Stimulated activated CD4-positive, alpha-beta T cell treated with anti-CD3 and anti-CD28 coated beads, Interleukin-15, amount 100 ng/mL, for 1 hour (primary cell): ENCODE measurements around the gene ITPKA.

Source experiments
- DNase-seq, 2 donors: peaks; one replicate each; pipeline ENCODE4 v3.0.0-alpha.2; 2020; ENCODE audit warnings: low read depth in 1 of 2, low spot score in 1 of 2

ITPKA gene

DNA sequence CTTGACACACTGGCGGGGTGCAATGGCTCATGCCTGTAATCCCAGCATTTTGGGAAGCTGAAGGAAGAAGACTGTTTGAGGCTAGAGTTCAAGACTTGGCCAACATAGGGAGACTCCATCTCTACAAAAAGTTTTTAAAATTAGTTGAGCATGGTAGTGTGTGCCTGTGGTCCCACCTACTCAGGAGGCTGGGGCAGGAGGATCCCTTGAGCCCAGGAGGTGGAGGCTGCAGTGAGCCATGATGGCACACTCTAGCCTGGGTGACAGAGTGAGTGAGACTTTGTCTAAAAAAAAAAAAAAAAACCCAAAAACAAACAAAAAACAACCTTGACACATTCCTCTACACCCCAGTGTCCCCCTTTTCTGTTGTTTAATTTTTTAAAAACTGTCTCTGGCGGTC is 4.0 kb upstream of the ITPKA start:
- DNase-seq: no peak

DNA sequence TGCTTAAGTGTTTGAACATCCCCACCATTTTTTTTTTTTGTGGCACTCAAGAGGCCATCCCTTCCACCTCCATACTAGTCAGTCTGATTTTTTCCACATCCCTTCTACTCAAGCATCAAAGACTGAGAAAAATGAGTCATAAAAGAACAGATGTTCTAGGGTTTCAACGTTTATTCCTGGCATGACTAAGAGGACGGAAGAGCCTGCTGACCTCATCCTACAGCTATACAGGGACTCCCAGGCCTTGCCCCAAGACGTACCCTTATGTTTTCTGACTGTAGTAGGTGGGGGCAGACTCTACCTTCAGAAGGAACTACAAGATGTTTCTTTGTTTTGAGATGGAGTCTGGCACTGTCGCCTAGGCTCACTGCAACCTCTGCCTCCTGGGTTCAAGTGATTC is 3.3 kb upstream of the ITPKA start:
- DNase-seq: no peak

DNA sequence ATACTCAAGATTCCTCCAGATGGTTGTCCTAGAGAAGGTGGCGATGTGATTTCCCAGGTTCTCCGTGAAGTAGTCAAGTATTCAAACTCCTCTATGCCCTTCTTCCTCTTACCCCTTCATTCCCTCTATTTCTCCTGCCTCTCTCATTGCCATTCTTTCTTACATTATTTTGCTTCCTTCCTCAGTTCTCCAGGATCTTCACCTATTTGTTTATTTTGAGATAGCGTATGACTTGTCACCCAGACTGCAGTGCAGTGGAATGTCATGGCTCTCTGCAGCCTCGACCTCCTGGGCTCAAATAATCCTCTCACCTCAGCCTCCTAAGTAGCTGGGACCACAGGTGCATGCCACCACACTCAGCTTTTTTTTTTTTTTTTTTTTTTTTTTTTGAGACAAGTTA is 1.8 kb upstream of the ITPKA start:
- DNase-seq: no peak

DNA sequence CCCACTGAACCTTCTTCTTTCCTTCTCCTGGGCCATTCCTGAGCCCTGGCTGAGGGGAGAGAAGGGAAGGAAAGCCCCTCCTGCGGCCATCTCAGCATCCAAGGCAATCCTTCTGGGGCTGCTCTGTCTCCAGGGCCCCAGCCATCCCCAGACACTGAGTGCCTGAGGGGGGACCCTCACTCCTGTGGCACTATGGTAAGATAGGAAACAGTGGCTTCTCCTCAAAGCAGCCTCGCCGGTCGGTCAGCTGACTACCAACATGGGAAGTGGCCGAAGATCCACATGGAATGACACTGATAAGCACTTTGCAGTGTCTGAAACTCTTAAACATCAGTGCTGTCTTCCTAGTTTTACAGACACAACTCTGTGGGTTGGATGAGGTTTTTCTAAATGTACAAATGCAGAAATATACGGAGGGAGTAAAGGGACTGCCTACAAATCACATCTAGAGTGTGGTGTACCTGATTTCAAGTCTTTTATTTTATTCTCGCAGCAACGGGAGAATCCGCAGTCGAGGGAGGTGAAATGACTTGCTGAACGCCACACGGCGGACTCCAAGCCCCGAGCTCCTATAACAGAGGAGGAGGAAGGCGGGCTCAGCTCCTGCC is 973 bp upstream of the ITPKA start:
- no peak for DNase-seq

DNA sequence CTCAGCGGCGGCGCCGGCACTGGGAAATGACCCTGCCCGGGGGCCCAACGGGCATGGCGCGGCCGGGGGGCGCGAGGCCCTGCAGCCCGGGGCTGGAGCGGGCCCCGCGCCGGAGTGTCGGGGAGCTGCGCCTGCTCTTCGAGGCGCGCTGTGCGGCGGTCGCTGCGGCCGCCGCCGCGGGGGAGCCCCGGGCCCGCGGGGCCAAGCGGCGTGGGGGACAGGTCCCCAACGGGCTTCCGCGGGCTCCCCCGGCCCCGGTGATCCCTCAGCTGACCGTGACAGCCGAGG is 172 bp downstream of the ITPKA start:
- DNase-seq: no peak

DNA sequence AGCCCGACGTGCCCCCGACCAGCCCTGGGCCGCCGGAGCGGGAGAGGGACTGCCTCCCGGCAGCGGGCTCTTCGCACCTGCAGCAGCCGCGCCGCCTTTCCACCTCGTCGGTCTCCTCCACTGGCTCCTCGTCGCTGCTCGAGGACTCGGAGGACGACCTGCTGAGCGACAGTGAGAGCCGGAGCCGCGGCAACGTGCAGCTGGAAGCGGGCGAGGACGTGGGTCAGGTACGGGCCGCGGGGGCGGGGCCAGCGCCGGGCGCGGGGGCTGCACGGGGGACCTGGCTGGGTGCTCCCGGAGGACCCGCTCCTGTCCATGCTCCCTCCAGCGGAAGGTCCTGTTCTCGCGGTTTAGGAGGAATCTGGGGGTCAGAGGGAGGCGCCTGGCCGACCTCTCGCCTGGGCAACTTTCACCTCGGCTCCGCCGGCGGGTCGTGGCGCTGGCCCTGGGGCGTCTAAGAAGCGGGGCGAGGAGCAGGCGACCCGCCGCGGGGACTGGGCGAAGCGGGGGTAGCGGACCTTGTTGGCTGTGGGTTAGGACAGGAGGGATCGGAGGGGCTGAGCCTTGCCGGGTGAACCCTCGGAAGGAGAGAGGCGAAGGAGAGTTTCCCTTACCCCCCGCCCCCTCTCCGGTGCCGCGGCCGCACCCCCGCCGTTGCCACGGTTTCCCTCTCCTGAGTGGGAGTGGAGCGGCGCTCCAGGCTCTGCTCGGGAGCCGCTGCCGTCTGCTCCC is 682 bp downstream of the ITPKA start:
- DNase-seq: no peak

DNA sequence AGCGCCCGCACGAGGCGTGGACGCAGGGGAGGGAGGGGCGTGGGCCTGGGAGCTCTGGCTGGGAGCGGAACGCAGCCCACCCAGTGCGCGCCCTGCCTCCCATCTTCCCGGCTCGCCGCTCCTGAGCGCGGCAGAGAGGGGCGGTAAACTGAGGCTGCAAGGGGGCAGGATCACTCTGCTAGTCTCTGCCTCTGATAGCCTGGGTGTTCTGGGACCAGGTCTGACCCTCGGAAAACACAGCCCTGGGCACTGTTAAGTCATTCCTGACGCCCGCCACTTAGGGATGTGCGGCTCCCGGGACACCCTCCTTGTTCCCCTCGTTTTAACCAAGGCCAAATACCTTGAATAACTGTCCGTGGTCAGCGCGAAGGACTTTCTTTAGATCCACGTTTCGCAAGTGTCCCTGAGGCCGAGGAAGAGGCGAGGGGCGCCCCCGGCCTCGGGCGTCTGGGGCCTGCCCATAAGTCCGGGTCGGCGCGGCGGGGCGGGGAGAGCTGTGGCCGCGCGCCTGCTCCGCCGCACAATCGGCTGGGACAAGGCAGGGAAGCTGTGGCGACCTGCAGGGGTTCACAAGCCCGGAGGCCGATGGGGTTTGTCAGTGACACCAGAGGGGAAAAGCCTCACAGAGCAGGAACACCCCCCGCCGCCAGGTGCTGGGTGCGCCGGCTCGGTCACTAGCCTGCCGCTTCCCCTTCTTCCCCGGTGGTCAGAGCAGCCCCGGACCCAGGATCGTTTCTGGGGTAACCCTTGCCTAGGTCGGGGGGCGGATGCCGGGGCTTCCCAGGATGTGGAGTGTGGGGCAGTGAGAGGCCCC is 1.5 kb downstream of the ITPKA start:
- DNase-seq: no peak

DNA sequence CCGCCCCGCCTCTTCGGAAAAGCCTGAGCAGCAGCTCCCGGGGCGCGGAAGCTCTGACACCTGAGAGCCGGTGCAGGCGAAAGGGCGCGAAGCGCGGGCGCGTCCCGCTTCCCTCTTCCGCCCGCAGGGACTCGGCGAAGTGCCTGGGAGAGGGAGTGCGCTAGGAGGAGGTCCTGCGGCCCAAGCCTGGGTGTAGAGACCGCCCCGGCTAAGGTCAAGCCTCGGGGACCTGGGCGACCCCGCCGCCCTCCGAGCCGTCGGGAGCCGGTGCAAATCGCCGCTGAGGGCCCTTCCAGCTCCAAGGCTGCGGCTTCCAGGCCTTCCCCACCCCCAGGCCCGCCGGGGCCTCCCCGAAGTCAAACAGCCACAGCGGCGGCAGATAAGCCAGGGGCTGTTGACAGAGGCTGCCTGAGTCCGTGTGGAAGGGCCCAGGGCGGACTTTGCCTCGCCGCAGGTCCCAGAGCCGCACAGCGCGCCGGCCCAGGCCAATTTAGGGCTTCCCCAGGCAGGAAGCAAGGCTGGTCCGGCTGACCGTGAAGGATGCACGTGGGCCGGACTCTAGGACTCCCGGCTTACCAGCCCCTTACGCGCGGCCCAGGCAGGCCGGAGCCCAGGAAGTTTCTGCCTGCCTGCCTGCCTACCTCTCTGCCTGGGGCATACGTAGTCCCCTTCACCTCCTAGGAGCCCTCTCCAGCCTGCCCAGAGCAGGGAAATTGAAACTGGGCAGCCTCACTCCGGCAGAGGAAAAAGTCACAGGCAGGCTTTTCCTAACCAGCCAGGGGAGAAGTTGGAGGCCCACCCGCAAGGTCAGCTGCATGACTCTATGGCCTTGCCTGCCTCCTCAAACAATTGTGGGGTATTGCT is 2.3 kb downstream of the ITPKA start:
- no peak for DNase-seq

DNA sequence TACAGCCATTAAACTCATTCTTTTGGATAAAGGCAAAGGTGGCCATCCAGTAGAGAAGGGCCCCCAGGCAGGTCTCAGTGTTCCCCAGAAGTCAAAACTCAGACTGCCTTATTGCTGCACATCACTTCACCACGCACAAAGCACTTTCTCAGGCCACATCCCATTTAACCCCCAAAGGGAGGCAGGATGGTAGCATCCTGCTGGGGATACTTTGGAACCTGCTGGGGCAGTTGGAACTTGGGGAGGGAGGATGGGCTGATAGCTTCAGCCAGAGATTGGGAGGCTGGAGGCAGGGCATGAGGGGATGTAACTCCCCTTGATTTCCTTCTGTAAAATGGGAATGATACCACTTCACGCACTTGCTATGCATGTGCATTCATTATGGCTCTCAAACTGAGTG is 5.0 kb downstream of the ITPKA start:
- no peak for DNase-seq

DNA sequence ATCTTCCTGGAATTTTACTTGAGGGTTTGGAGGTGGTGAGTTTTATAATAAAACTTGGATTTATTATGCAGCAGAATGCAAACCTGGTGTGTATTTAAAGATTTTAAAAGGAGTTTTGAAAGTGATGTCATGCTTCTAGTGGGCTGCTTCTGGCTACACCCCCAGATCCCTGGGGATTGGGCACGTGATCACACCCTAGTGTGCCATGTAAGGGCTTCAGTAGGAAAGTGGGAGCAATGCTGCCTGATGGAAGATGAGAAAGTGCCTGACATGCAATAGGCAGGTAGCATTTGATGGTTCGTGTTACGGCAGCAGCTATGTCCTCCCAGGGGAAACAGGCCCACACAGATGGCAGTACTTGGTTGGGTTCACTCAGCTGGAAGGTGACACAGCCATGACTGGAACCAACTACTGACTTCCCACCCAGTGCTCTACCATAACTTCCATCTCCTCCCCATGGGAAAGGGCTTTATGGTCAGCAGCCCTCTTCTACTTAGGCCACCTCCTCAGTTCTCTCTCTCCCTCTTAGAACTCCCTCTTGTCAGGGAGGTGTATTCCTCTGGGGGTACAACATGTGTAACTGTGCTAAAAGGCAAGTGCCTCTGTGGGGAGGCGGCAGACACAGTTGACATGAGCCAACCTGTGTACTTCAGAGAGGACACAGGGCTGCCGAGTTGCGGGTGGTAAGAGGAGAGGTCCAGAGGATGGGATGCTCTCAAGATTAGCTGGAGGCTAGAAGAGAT is 5.6 kb downstream of the ITPKA start:
- DNase-seq: no peak

DNA sequence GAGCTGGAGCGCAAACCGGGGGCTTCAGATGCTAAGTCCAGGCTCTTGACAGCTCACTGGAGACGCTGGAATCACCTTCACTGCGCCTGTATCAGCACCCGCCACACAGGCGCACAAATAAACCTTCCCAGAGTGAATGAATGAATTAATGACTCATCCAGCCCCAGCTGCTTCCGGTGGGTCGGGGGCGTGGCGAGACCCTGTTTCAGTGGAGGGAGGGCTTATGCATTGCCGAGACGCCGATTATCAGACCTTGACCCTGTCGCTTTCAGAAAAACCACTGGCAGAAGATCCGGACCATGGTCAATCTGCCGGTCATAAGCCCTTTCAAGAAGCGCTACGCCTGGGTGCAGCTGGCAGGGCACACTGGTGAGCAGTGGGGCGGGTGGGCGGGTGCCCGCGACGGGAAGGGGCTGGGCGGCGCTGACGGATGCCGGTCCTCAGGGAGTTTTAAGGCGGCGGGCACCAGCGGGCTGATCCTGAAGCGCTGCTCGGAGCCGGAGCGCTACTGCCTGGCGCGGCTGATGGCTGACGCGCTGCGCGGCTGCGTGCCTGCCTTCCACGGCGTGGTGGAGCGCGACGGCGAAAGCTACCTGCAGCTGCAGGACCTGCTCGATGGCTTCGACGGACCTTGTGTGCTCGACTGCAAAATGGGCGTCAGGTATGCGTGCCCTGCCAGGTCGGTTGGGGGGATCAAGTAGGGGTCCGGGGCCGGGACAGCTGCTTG is 7.7 kb downstream of the ITPKA start:
- DNase-seq: no peak

DNA sequence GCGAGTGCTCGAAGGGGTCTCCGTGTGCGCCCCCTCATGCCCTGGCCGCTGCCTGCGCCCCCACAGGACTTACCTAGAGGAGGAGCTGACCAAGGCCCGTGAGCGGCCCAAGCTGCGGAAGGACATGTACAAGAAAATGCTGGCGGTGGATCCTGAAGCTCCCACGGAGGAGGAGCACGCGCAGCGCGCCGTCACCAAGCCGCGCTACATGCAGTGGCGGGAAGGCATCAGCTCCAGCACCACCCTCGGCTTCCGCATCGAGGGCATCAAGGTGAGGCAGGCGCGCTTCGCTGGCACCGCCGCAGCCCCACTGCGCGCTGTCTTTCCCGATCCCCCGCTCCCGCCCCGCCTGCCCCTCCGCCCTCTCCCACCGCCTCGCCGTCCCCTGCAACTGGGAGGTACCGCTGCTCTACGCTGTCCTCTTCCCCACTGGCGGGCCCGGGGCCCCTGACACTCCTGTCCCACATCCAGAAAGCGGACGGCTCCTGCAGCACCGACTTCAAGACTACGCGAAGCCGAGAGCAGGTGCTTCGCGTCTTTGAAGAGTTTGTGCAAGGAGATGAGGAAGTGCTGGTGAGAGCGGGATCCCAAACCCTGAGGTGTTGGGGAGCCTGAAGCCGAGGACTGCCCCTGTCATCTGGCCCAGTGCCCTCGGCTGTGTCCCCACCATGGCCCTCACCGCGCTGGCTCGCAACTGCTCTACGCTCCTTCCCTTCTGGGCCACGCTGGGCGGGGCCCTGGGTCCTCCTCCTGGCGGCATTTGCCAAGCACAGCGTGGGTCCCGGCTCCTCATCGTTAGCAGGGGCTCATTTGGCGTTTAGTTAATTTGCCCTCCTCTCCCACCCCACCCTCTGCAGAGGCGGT is 8.5 kb downstream of the ITPKA start:
- DNase-seq: no peak

DNA sequence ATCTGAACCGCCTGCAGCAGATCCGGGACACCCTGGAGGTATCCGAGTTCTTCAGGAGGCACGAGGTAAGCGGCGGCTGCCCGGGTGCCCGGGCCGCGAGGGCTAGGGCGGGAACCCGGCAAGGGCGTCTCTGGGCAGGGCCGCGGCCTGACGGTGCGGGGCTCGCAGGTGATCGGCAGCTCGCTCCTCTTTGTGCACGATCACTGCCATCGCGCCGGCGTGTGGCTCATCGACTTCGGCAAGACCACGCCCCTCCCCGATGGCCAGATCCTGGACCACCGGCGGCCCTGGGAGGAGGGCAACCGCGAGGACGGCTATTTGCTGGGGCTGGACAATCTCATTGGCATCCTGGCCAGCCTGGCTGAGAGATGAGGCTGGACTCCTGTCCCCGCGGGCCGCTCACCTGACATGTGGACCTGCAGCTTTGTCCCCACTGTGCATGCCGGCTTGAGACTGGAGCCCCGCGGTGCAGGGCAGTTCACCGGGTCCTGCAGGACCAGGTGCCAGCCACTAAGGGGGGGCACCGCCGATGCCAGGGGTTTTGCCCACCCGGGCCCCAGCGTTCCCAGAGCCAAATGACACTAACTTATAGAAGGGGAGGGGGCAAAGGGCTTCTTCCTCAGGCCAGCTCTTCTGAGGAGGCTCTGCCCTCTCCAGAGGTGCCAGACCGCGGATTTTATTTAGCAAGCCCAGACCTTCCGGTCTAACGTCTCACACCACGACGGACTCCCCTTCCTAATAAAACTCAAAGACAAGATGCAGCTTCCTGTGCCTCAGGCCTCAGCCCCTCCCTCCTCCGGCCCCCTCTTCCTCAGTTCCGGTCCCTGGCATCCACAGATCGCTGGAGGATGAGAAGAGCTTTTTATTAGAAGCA is 9.4 kb downstream of the ITPKA start:
- no peak for DNase-seq

DNA sequence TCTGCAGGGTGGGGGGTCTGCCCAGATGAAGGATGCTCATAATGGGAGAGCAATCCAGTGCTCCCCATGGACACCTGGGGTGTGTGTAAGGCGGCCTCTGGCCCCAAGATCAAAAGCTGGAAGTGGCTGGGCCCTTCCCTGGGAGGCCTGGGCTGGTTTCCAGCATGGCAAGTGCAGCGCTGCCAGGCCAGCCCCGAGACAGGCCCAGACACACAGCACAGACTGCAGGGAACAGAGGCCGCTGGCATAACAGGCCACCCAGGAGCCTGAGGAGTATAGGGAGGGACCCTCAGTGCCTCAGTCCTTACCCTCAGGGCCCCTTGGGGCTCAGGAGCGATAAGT is 10.0 kb downstream of the ITPKA start:
- DNase-seq: no peak

DNA sequence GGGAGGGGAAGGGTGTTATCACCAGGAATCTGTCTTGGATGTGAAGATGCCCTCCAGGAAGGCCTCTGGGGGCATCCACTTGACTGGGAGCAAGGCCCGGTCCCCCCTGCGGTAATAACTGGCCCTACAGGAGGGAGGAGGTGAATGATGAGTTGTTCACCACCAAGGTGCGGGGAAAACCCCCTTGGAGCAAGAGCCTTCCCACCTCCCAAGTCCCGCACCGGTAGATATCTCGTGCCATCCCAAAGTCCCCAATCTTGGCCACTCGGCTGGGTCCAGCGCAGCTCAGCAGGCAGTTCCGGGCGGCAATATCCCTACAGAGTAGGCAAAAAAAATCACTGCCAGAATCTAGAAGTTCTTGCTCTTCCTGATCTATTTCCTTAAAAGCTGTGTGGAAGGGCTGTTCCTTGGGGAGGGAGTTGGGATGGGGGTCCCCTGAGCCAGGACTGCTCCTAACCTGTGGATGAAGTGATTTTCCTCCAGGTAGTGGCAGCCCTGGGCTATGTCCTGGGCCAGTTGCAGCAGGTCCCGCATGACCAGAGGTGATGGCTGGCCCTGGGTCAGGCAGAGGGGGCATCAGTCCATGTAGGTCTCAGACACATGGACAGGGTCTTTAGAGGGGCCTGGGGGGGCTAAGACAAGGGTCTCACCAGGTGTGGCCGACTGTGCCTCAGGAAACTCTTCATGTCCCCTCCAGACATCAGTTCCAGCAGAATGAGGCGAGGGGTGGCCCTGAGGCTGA is 11.2 kb downstream of the ITPKA start:
- no peak for DNase-seq

DNA sequence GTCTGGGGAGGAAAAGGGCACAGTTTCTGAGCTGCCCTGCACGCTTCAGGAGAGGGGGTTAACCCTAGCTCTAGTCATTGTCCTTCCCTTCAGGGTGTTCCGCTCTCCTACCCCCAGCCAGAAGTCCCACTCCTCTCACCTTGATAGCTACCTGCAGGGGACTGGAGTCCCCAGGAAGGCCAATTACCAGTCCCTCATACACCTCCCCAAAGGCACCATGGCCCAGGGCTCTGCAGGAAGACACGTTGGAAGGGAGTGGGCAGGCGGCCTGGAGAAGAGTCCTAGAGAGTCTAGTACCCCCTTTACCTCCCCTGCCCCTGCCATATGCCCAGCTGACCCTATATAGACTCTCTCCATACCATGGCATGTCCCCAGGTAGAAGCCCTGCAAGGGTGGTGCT is 12.1 kb downstream of the ITPKA start:
- DNase-seq: no peak

DNA sequence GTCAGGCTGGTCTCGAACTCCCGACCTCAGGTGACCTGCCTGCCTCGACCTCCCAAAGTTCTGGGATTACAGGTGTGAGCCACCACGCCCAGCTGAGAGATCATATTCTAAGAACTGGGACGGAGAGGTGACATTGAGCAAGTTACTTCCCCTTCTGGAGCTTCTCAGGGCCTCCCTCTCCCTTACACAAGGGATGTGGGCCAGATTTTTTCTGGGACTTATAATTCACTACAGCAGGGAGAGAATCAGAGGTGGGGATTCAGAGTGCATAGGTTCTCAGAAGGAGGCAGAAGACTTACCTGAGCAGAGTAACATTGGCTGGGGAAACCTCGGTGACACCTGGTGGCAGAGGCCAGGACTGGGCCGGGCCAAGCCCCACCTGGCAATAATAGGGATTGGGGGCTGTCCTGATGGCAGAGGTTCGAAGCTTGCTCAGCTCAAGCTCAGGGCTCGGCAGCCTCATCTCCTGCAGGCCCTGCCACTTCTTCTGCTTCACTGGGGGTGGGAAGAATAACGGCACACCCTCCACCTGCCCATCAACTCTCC is 13.2 kb downstream of the ITPKA start:
- DNase-seq: no peak
